ENCODE results near the gene STX4. TPM values are rescaled to one million over a fixed set of nuclear protein-coding genes. Genes with fewer than 3 reads are reported as not detected.

Gene STX4
- total RNA-seq, 4 donors from 2014 or later = 14.9 to 24.3 (median 21.4) TPM

DNA sequence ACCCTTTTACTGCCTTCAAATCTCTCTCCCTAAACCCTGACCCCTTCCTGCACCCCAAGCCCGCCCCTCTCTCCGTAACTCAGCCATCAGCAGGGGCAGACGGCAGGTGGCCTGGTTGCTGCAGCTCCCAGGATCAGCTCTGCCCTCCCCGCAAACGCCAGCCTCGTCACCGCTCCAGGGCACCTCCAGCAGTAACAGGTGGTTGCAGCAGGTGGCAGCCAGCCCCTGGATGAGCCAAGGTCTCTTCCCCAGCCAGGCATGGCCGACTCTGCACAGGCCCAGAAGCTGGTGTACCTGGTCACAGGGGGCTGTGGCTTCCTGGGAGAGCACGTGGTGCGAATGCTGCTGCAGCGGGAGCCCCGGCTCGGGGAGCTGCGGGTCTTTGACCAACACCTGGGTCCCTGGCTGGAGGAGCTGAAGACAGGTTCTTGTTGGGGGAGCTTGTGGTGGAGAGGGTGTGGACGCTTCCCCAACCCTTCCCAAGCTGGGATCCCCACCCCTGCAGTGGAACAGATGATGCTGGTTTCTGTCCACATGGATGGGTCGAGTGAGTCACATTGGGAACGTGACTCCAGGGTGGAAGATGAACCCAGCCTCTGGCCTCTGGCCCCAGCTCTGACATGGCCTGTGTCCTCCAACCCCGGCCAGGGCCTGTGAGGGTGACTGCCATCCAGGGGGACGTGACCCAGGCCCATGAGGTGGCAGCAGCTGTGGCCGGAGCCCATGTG lies 47.8 kb upstream of the STX4 start:
- Histone ChIP-seq H3K36me3 (peaks cover 0 to 27% of the 10 kb centered on the region in 2 donors), H3K27ac (peak overlapping the region; percentile 69 to 86 (median 78)), H3K4me3 (peak overlapping the region; percentile 50 to 66 (median 55)), H3K4me1 (peaks cover 9 to 15% of the 10 kb centered on the region in 2 donors), H3K27me3 (no peaks in the 10 kb centered on the region), H3K9me3 (no peaks in the 10 kb centered on the region)
- DNase-seq (peak; percentile 26 to 75), ATAC-seq (peak; percentile 61 to 64)
- intact Hi-C loops (cut with DNase I; ENCODE audit: low total_unique reads) = loop anchor here (2.0 to 10.0 kb wide), 5 partner anchors 87 to 883 kb away; partner anchors contain the start of genes VKORC1, ZNF646, ZNF668 and ZNF843
- in situ Hi-C loops (cut with MboI; ENCODE audit: low sequenced_read_pairs in 4 of 4) = loop anchor here in 3 of 4 donors (10.0 to 25.0 kb wide), 5 partner anchors 102 to 877 kb away; partner anchors contain the start of genes ZNF267 (in 3 of the 3), ZNF843 (in 2 of the 3), COX6A2 (in 1 of the 3) and PRSS36 (in 1 of the 3)
- TF ChIP-seq POLR2A (IDR thresholded peaks at IDR 0.05) = no peak
- TF ChIP-seq CTCF (IDR thresholded peaks at IDR 0.05 in 4 of 5, conservative IDR thresholded peaks at IDR 0.05 in 1 of 5) = no peak

DNA sequence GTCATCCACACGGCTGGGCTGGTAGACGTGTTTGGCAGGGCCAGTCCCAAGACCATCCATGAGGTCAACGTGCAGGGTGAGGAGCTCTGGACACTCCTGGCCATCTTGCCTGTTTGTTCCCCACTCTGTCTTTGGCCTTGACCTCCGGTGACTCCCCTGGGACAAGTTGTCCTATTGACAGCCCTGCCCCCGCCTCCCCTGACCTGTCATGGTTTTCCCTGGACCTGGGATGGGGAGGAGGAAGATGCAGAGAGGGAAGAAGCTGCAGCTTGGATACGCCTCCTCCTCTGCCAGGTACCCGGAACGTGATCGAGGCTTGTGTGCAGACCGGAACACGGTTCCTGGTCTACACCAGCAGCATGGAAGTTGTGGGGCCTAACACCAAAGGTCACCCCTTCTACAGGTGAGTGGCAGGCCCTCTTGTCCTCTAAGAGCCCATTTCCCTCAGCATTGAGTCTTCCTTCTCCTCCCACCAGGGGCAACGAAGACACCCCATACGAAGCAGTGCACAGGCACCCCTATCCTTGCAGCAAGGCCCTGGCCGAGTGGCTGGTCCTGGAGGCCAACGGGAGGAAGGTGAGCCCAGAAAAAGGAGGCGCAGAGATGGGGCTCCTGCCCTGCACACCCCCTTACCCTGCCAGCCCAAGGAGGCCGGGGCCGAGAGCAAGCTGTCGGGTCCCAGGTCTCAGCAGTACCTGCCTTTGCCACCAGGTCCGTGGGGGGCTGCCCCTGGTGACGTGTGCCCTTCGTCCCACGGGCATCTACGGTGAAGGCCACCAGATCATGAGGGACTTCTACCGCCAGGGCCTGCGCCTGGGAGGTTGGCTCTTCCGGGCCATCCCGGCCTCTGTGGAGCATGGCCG lies 47.0 kb upstream of the STX4 start:
- in situ Hi-C loops (cut with MboI; ENCODE audit: low sequenced_read_pairs in 4 of 4) (loop anchor here in 3 of 4 donors (10.0 to 25.0 kb wide), 5 partner anchors 101 to 876 kb away; partner anchors contain the start of genes ZNF267 (in 3 of the 3), ZNF843 (in 2 of the 3), COX6A2 (in 1 of the 3) and PRSS36 (in 1 of the 3)), intact Hi-C loops (cut with DNase I; ENCODE audit: low total_unique reads) (loop anchor here (5.0 to 10.0 kb wide), 2 partner anchors 86 to 728 kb away; partner anchors contain the start of genes ZNF646 and ZNF668)
- no peaks in the 10 kb centered on the region for H3K27me3 ChIP-seq
- H3K4me3 ChIP-seq = no peak overlapping the region
- TF ChIP-seq CTCF (IDR thresholded peaks at IDR 0.05 in 4 of 5, conservative IDR thresholded peaks at IDR 0.05 in 1 of 5) (no peak), POLR2A (IDR thresholded peaks at IDR 0.05) (no peak)
- H3K36me3 ChIP-seq = peaks cover 0 to 19% of the 10 kb centered on the region in 2 donors
- no peaks in the 10 kb centered on the region for H3K9me3 ChIP-seq
- no peak for DNase-seq
- H3K27ac ChIP-seq = peak overlapping the region; percentile 69 to 86 (median 78)
- ATAC-seq = no peak
- peaks cover 9 to 15% of the 10 kb centered on the region in 2 donors for H3K4me1 ChIP-seq

- H3K4me3 ChIP-seq = no peak overlapping the region
- H3K9me3 ChIP-seq = no peaks in the 10 kb centered on the region
- peaks cover 0 to 14% of the 10 kb centered on the region in 2 donors for H3K36me3 ChIP-seq
- H3K27ac ChIP-seq = no peak overlapping the region
- H3K4me1 ChIP-seq = peaks cover 9 to 15% of the 10 kb centered on the region in 2 donors
- in situ Hi-C loops (cut with MboI; ENCODE audit: low sequenced_read_pairs in 4 of 4) (loop anchor here in 3 of 4 donors (10.0 to 25.0 kb wide), 5 partner anchors 100 to 875 kb away; partner anchors contain the start of genes ZNF267 (in 3 of the 3), ZNF843 (in 2 of the 3), COX6A2 (in 1 of the 3) and PRSS36 (in 1 of the 3)), intact Hi-C loops (cut with DNase I; ENCODE audit: low total_unique reads) (loop anchor here (5.0 to 10.0 kb wide), 2 partner anchors 85 to 727 kb away; partner anchors contain the start of genes ZNF646 and ZNF668)
- TF ChIP-seq POLR2A (IDR thresholded peaks at IDR 0.05) = no peak
- no peak for TF ChIP-seq CTCF (IDR thresholded peaks at IDR 0.05 in 4 of 5, conservative IDR thresholded peaks at IDR 0.05 in 1 of 5)
- ATAC-seq (no peak), DNase-seq (no peak)
- no peaks in the 10 kb centered on the region for H3K27me3 ChIP-seq
Observed at GRCh38 chr16:30987581-30988190, 45.7 kb upstream of the STX4 start.
